ENCODE data around the gene HOXA13.
A peak's percentile ranks its signal among the peaks of the same experiment; 100 is the strongest.

HOXA13 gene

GRCh38 chr7:27150568-27151340 is 49.1 kb downstream of the HOXA13 start:
- FAIRE-seq (no peak), DNase-seq (ENCODE audit: insufficient read length, low spot score) (peak; percentile 86)
- peak; percentile 73 for TF ChIP-seq CTCF (IDR thresholded peaks at IDR 0.05; ENCODE audit: insufficient read depth, missing control alignments)

GRCh38 chr7:27149842-27150567 is 49.9 kb downstream of the HOXA13 start:
- FAIRE-seq = no peak

GRCh38 chr7:27148756-27149641 is 50.9 kb downstream of the HOXA13 start:
- no peak for DNase-seq (ENCODE audit: insufficient read length, low spot score)
- no peak for FAIRE-seq
- TF ChIP-seq CTCF (IDR thresholded peaks at IDR 0.05; ENCODE audit: insufficient read depth, missing control alignments) = no peak

More at GRCh38 chr7:27149842-27150567, 49.9 kb downstream of the HOXA13 start:
- DNase-seq (ENCODE audit: insufficient read length, low spot score) = no peak
- no peak for TF ChIP-seq CTCF (IDR thresholded peaks at IDR 0.05; ENCODE audit: insufficient read depth, missing control alignments)

- no peak for DNase-seq (ENCODE audit: insufficient read length, low spot score)
- TF ChIP-seq CTCF (IDR thresholded peaks at IDR 0.05; ENCODE audit: insufficient read depth, missing control alignments) = no peak
- FAIRE-seq = no peak
These were observed 51.7 kb downstream of the HOXA13 start for GRCh38 chr7:27148031-27148755.

- FAIRE-seq = no peak
- no peak for TF ChIP-seq CTCF (IDR thresholded peaks at IDR 0.05; ENCODE audit: insufficient read depth, missing control alignments)
- no peak for DNase-seq (ENCODE audit: insufficient read length, low spot score)
These were observed 52.5 kb downstream of the HOXA13 start, which contains the start of gene HOXA6 for GRCh38 chr7:27147199-27148030. Gene HOXA6, minus strand, starts transcription at chr7:27147774. Its CDS starts 25 bp downstream, at chr7:27147749.

Data from D721Med (cell line).